Measurements from ENCODE around the gene P4HTM.
A peak's percentile ranks its signal among the peaks of the same experiment; 100 is the strongest.
"Not testable (repeated sequence)": the region's sequence is repeated elsewhere in the genome, so short reads cannot be mapped to it uniquely, and the experiment has no call there.

Gene P4HTM

DNA sequence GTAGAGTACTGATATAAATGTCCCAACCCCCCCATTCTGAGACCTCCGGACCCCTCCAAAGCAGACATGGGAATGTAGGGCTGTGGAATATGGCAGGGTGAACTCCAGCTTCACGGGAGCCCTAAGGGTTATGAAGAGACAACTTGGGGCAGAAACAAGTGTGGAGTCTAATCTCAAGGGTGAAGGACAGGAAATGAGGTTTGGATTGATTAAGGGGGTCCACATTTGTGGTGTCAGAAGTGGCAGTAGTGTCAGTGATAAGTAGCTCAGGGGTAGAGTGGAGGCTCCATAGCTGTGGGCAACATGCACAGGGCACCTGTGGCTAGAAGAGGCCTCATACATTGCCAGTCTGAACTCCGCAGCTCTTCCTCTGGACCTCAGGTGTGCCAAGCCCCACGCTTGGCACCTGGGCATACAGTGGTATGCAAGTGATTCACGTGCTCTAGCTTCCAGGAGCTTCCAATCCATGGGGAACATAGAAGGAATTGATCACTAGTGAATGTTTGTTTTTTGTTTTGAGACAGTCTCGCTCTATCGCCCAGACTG, 4.1 kb upstream of the P4HTM start:
- no peak for DNase-seq

DNA sequence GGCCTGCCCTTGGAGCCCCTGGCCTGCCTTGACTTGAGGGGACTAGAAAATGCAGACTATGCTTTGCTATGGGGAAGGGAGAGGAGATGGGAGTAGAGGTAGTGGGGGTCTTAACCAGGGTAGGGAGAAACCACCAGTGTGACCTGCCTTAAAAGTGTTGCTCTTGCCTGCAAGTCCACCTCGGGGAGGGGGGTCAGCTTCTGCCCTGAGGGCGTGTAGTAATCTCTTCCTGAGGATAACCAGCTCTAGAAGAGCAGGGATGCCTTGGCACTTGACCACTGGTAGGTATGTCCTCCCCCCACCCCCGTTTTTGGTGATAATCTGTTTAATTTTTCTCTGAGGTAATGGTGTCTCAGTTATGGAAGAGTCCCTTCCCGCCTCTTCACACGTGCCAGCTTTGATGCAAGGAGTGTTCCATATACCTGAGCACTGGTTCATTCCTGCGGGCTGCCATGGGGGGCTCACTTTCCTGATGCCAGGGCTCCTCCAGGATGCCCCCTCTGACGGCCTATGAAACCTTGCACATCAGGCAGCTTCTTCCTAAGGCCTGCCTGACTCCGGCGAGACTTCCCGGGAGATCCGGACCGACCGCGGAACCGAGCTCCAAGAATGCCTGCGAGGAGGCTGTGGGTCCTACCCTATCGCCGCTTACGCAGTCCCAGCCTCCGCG, 780 bp upstream of the P4HTM start:
- DNase-seq, result no peak

DNA sequence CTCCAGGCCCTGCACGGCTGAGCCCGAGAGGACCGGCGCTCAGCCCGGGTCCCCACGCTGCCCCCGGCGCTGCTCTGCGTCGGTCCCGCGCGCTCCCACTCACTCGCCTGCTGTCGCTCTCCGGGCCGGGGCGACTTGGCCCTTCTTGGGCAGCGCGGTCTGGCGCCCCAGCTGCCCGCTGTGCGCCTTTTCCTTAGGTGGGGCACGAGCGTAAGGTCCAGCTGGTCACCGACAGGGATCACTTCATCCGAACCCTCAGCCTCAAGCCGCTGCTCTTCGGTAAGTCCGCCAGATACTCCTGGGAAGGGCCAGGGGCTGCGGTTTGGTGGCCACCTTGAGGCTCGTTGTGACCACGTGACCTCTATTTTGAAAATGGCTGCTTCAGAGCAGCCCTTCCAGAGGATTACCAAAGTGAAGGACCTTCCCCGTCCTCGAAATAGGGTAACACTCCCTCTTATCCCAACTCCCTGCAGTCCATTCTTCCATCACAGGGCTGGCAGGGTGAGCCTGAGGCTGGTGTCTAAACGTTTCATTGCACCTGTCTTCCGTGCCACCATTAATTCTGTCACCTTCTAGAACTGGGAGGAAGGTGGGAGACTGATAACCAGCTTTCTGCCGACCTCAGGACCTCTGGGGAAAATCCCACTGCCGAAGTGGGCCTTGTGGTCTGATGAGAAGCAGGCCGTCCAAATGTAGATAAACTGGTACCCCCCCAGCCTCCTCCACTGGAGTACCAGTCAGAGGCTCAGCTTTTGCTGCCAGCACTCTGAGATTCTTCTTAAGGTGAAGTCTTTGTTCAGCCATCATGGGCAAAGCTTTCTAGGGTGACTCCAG, 812 bp downstream of the P4HTM start:
- no peak for DNase-seq

DNA sequence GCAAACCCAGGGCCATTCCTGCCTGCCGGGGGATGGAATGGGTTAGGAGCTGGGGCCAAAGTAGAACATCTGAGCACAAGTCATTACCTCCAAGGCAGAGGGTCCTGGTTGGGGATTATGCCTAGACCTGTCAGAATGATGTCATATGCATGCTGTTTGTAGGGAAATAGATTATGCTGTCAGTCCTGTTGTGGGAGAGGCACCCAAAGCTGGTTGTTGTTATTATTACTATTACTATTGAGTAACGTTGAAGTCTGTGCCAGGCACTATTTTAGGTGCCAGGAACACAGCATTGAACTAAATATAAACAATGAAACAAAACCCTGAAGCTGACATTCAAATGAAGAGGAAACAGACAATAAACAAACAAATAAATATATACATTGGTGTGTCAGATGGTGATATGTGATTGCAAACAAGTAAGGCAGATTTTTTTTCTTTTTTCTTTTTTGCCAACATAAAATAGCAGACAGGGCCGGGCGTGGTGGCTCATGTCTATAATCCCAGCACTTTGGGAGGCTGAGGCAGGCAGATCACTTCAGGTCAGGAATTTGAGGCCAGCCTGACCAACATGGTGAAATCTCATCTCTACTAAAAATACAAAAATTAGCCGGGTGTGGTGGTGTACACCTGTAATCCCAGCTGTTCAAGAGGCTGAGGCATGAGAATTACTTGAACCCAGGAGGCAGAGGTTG, 2.0 kb downstream of the P4HTM start:
- DNase-seq, result no peak

DNA sequence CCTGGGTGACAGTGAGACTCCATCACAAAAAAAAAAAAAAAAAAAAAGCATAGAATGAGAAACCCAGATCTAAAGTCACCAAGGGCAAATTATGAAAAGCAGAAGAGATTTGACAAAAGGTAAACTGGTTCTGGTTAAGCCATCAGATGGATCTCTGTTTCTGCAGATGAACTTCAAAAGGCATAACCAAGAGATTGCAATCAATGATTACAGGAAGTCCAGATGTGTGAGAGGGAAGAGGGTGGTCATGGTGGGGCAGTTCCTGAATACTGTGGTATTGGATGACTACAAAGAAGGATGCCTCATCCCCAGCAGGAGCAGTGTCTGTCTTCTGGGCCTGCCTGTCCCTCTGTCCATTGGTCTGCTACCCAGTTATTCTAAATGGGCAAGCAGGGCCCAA, 3.8 kb downstream of the P4HTM start:
- no peak for DNase-seq

- DNase-seq, result no peak
These were observed 6.6 kb downstream of the P4HTM start for GRCh38 chr3:48996640-48997039.

DNA sequence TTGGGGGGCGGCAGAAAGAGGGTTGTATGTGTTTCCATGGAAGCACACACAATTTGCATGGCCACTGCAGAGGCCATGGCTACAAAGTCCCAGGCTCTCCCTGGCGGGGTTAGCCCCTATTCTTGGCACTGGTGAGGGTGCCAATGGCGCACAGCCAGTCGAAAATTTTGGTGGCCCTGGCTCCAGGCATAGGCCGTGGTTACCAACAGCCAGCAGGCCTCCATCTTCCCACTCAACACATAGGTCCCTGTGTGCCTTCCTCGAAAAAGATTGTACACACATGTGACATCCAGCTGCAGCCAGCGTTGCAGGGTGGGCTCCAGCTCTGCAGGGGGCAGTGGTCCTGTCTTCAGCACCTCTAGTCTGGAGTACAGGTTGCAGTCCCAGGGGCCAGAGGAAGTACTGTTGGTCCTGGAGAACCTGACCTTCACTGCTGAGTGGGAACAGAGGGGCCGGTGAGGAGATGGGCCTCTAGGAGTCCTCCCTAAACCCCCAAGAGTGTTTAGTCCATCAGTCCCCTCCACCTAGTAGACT, 7.1 kb downstream of the P4HTM start:
- no peak for DNase-seq

GRCh38 chr3:48997714-48998637, 7.9 kb downstream of the P4HTM start:
- peak; percentile 43 for DNase-seq

- DNase-seq, result no peak
These were observed 9.2 kb downstream of the P4HTM start for GRCh38 chr3:48999085-48999858.

DNA sequence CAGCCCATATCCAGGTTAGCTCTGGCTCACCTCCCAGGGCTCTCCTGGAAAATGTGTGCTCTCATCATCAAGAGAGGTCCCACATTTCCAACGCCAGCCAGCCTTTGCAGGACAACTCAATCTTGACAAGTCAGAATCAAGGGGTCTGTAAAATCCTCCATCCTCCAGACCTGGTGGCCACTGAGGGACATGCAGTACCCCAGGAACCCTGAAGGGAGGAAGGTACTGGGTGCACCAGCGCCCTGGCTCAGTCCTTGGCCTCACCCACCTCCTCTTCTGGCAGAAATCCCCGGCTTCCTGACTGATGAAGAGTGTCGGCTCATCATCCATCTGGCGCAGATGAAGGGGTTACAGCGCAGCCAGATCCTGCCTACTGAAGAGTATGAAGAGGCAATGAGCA, 11.1 kb downstream of the P4HTM start:
- DNase-seq, result no peak

DNA sequence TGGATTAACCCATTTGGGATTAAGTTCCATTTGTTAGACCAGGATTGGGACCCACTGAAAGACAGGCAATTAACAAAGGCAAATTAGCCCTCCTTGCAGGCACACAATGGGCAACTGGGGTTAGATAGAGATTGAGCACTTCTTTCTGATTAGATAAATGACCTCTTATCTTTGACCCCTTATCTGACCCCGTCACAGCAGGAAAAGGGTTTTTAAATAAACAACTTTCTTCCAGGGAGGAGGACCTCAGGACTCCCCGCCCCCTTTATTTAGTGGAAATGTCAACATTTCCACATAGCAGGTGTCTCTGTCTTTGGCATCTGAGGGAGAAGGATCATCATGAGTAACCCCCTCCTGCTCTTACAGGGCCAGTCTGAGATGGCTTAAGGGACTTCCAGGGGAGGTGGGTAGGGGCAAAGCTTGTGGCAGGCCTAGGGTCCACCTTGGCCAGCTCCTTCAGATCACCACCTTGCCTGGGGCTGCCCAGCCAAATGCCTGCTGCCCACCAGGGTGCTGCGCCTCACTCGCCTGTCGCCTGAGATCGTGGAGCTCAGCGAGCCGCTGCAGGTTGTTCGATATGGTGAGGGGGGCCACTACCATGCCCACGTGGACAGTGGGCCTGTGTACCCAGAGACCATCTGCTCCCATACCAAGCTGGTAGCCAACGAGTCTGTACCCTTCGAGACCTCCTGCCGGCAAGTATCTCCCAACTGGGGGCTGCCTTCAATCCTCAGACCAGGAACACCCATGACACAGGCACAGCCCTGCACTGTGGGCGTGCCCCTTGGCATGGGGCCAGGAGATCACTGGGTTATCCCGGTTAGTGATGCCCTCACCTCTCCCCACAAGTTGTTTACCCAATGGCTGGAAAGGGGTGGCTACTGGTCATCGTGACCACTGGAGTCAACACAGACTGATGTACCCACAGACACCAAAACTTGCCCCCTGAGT, 14.6 kb downstream of the P4HTM start:
- DNase-seq, result no peak

DNA sequence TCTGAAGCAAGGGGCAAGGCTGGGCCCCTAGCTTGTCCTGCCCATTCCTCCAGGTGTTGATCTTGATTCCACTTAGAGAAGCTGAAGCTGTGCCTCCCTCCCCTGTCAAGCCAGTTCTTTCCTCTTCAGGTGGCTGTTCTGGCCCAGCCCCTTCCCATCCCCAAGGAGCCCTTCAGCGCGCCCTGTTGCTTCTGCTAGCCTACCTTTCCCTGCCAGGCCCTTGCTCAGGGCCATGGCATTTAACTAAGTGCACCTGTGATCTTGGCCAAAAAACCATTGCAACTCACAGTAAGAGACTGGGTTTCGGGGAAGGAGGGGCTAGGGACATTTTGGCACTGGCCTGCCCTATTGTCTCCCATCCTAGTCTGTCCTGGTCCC, 15.3 kb downstream of the P4HTM start:
- no peak for DNase-seq

DNA sequence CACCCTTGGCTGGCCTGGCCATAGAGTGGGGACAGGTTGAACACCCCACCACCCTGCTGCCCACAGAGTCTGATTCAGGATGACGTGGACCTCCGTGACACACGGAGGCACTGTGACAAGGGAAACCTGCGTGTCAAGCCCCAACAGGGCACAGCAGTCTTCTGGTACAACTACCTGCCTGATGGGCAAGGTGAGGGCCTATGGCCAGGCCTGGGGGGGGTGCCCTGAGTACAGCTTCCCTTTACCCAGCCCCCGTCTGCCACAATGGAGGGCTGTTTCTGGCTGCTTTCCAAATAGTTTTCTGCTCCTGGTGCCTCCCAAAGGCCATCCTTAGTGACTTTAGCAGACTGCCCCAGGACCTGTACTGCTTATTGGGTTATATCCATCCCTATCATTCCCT, 16.0 kb downstream of the P4HTM start:
- DNase-seq, result no peak

DNA sequence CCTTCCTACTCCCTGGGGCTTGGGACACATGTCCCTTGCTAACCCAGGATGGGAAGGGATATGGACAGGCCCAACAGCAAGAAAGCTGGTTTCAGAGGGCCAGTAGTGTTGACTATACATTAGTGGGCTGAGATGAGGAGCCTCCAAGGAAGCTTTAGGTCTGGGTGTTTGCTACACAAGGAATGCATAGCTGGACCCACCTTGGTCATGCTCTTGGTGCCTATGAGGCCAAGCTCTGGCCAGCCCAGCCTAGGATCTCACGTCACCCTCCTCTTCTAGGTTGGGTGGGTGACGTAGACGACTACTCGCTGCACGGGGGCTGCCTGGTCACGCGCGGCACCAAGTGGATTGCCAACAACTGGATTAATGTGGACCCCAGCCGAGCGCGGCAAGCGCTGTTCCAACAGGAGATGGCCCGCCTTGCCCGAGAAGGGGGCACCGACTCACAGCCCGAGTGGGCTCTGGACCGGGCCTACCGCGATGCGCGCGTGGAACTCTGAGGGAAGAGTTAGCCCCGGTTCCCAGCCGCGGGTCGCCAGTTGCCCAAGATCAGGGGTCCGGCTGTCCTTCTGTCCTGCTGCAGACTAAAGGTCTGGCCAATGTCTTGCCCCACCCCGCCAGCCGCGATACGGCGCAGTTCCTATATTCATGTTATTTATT, 16.5 kb downstream of the P4HTM start:
- no peak for DNase-seq

DNA sequence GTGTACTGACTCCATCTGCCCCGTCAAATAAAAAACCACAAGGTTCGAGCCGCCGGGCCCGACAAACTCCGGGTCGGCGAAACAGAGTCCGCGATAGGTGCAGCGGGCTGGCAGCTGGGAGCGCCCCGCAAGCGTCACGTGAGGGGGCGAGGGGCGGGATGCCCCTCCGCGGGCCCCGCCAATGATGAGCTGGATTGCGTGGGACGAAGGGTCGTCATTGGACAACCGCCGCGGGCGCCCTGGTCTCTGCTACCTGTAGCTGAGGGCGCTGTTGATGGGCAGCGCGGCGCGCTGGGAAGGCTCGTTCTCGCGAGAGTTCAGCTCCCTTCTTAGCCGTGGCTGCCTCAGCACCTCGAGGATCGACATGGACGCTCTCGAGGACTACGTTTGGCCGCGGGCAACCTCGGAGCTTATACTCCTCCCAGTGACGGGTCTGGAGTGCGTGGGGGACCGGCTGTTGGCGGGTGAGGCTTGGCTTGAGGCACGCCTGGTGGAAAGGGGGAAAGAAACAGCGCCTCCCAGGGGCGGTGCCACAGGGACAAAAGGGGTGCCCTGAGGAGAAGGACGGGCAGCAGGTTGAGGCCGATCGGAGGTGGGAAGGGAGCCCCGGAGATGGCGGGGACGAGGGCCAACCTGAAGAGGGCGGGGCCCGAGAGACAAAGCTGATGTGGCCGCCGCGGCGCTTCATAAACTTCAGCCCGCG, 17.2 kb downstream of the P4HTM start, which contains the start of gene WDR6:
Gene WDR6, plus strand, starts transcription at position 324 of the 703 bp plus-strand sequence. Its CDS starts 41 bp downstream, at position 365.
- DNase-seq, result peak; percentile 84

DNA sequence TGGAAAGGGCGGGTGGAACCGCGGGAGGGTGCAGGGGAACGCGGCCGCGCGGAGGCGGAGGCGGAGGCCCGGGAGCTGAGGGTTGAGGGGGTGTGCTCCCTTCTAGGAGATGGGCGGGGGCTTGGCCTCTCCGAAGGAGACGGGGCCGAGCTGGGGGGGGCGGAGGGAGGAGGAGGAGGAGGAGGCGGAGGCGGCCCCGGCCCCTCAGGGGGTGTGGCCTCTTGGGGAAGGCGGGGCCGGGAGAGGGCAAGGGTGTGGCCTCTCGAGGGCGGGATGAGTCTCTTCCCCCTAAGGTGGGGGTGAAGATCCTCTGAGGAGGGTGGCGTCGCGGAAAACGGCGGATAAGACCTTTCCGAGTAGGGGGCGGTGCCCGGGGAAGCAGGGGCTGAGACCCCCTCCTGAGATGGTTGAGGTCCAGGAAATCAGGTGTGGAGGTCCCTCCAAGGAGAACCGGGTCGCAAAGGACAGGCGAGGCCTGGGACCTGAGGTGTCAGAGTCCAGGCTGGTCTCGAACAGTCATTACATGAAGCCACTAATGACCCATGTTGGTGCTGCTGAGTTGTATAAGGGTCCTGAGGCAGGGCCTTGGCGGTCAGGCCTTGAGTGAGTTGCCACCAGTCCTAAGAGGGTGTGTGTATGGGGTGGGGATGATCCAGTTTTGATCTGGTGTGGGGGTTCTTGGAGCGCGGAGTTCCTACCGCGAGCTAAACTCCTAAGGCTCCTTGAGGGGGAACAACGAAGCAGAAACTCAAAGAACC, 17.9 kb downstream of the P4HTM start:
- no peak for DNase-seq

DNA sequence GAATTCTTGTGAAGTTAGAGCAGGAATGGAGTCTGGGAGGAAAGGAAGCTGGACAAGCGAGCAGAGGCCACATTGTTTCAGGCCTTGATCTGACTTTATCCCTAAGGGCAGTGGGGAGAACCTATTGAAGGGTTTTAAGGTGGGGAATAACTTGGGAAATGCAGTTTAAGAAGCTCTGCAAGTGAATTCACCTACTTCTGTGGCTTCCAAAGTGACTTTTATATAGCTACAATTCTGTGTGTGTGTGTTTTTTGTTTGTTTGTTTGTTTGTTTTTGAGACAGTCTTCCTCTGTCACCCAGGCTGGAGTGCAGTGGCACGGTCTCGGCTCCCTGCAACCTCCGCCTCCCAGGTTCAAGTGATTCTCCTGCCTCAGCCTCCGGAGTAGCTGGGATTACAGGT, 18.6 kb downstream of the P4HTM start:
- not testable (repeated sequence) for DNase-seq

DNA sequence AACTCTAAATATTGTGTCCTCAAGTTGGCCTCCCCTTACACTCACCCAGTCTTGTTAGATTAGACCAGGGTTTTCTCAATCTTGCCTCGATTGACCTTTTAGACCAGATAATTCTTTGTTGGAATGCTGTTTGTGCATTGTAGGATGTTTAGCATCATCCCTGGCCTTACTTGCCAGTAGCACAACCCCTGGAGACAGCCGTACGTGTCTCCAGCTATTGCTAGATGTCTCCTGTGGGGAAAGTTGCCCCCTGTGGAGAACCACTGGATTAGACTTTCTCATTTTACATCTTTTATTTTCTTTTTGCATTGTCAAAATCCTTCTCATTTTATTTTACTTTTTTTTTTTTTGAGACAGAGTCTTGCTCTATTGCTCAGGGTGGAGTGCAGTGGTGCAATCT, 19.4 kb downstream of the P4HTM start:
- no peak for DNase-seq

Data from NCI-H2029 treated with DMSO at 0.1 percent for 48 hours (cell line).